ENCODE results near the gene CIZ1.
"Not testable (repeated sequence)": the region's sequence is repeated elsewhere in the genome, so short reads cannot be mapped to it uniquely, and the experiment has no call there.

Gene CIZ1

DNA sequence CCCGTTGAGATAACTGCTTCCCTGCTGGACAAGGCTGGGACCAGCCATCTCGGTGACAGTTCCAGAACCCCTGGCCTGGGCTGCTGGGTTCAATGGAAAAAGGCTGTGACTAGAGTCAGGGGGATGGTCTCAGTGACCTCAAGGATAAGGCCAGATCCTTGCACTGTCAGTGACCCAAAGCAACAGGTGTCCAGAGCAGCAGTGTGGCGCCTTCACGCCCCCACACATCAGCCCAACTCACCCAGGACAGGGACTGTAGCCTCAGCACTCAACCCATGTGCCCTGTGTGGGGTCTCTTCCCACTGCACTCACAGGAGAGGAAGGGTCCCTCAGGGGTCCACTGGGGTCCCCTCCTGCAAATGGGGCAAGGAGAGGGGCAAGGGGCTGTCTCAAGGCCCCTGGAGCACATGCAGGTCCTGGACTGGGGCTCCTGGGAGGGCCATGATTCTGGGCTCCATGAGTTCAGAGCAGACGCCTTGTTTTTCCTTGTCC is 42.8 kb downstream of the CIZ1 start:
- DNase-seq (ENCODE audit: low read depth in 2 of 3, low spot score in 2 of 3) = no peak

- DNase-seq (ENCODE audit: low read depth in 2 of 3, low spot score in 2 of 3) = no peak
These were observed 44.7 kb downstream of the CIZ1 start for GRCh38 chr9:128146591-128147120.

DNA sequence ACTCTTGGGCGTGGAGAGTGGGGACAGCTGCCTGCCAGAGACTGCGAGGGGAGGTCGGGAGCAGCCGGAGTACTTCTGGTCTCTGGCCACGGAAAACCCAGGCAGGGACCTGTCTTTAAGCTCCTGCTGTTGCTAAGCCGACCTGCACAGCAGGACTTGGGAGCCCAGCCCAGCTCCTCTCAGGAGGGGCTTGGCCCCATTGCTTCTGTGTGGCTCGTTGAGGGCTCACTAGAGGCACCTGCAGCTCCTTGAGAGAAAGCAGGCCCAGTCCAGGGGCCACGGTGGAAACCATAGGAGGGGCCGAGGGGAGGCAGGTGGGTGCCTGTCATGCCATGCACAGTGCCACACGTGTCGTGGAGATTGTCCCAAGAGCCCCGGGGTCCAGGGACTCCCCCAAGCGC is 45.4 kb downstream of the CIZ1 start:
- DNase-seq (ENCODE audit: low read depth in 2 of 3, low spot score in 2 of 3) = no peak

GRCh38 chr9:128145536-128145935 is 45.8 kb downstream of the CIZ1 start:
- DNase-seq (ENCODE audit: low read depth in 2 of 3, low spot score in 2 of 3) = no peak

DNA sequence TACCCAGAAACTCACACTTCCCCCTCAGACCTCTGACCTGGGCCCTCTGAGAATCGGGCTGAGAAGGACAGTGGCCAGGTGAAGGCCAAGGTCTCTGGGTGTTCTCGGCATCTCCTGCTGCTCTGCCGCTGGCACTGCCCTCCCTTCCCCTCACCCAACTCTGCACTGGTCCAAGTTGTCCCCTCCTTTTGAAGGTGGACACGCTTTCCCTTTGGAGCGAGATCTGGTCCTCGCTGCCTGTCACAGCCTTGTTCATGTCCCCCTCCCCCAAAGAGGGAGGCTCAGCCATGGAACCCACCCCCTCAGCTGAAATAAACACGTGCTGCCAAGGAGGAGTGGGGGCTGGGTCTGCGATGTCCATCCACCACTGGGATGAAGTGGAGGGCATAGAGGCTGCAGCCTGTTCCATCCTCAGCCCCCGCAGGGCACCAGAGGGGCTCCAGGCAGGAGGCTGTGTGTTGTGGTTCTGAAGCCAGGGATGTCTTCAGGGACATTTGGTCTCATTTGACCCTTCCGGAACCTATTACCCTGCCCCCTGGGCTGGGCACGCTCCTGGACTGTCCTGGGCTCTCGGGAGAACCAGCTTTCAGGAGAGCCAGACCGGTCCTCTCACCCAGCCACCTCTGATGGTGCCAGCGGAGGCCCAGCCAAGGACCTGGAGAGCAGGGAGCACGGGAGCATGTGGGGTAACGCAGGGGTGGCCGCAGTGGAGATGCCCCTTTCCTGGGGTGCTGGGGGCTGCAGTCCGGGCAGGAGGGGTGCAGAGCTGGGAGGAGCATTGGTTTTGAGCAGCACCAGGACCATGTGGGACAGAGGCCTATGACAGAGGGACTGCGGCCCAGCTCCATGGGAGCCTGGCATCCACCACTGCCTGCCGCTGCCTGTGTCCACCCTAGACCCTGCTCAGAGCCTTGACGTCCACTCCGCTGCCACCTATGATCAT is 46.9 kb downstream of the CIZ1 start:
- DNase-seq (ENCODE audit: low read depth in 2 of 3, low spot score in 2 of 3) = no peak

GRCh38 chr9:128143525-128144238 is 47.7 kb downstream of the CIZ1 start:
- DNase-seq (ENCODE audit: low read depth in 2 of 3, low spot score in 2 of 3) = no peak

- DNase-seq (ENCODE audit: low read depth in 2 of 3, low spot score in 2 of 3) = no peak
These were observed 48.8 kb downstream of the CIZ1 start for GRCh38 chr9:128142596-128142995.

GRCh38 chr9:128142061-128142460 is 49.3 kb downstream of the CIZ1 start:
- no peak for DNase-seq (ENCODE audit: low read depth in 2 of 3, low spot score in 2 of 3)

- no peak for DNase-seq (ENCODE audit: low read depth in 2 of 3, low spot score in 2 of 3)
These were observed 49.8 kb downstream of the CIZ1 start for GRCh38 chr9:128141604-128142003.

DNA sequence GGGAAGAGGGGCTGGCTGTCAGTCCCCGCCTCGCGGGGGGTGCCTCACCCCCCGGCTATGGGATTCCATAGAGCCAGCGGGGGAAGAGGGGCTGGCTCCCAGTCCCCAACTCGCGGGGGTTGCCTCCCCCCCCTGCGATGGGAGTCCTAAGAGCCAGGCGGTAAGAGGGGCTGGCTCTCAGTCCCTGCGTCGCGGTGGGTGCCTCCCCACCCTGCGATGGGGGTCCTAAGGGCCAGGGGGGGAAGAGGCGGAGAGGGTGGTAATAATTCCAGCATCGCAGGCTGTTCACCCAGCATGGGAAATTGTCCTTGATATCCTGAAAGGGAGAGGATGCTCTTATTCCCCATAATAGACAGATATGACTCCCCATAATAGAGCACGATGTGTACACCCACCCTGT is 51.8 kb downstream of the CIZ1 start:
- no peak for DNase-seq (ENCODE audit: low read depth in 2 of 3, low spot score in 2 of 3)

DNA sequence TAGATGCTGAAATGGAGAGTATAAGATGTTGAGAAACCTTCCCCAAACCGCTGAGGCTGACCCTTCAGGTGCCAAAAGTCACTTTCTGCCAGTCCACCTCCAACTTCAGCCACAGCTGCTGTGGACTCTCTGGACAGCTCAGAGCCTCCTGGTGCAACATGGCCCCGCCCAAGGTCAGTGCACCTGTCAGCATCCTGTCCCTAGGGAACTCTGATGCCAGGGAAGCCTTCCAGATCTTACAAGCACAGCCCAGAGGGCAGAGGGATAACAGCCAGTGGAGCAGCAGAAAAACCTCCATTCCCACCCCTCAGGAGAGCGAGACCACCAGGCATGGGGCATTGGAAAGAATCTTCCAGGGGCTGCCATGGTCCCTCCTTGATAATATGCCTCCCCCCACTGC is 53.4 kb downstream of the CIZ1 start:
- no peak for DNase-seq (ENCODE audit: low read depth in 2 of 3, low spot score in 2 of 3)

GRCh38 chr9:128136816-128137793 is 54.3 kb downstream of the CIZ1 start:
- DNase-seq (ENCODE audit: low read depth in 2 of 3, low spot score in 2 of 3) = no peak

DNA sequence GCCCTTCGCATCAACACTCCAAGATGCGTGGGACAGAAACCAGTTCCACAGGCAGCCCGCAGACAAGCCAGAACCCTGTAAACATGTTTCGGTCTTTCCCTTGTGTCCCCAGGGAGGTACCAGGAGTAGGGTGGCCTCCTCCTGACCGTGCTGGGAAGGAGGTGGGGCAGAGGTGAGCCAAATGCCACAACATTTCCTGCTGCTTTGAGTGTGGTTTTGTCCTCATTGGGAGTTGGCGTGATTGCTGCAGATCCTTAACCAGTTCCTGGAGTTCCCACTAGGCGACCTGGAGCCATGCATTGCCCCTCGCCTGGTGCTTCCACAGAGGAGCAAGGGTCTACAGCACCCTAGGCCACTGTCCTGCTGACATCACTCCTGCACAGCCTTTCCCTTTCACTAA is 55.8 kb downstream of the CIZ1 start:
- not testable (repeated sequence) for DNase-seq (ENCODE audit: low read depth in 2 of 3, low spot score in 2 of 3)

DNA sequence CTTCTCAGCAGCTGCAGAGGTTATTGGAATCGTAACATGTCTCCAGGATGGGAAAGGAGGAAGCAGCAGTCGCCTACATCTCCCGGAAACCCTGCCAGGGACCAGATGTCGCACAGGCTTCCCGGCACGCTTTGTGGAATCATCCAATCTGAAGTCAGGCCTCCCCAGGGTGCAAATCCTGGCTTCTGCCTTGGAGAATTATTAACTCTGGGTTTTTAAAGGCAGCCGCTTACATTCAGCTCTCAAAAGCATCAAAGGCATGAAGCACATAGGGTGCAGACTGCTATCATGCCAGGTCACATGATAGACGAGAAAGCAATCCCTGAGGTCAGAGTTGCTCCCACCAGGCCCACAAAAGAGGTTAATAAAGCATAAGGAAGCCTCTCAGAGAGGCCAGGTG is 59.2 kb downstream of the CIZ1 start:
- DNase-seq (ENCODE audit: low read depth in 2 of 3, low spot score in 2 of 3) = not testable (repeated sequence)

GRCh38 chr9:128131346-128131745 is 60.0 kb downstream of the CIZ1 start:
- not testable (repeated sequence) for DNase-seq (ENCODE audit: low read depth in 2 of 3, low spot score in 2 of 3)

GRCh38 chr9:128130651-128131050 is 60.7 kb downstream of the CIZ1 start:
- DNase-seq (ENCODE audit: low read depth in 2 of 3, low spot score in 2 of 3) = not testable (repeated sequence)

- not testable (repeated sequence) for DNase-seq (ENCODE audit: low read depth in 2 of 3, low spot score in 2 of 3)
These were observed 61.3 kb downstream of the CIZ1 start for GRCh38 chr9:128129976-128130590.

DNA sequence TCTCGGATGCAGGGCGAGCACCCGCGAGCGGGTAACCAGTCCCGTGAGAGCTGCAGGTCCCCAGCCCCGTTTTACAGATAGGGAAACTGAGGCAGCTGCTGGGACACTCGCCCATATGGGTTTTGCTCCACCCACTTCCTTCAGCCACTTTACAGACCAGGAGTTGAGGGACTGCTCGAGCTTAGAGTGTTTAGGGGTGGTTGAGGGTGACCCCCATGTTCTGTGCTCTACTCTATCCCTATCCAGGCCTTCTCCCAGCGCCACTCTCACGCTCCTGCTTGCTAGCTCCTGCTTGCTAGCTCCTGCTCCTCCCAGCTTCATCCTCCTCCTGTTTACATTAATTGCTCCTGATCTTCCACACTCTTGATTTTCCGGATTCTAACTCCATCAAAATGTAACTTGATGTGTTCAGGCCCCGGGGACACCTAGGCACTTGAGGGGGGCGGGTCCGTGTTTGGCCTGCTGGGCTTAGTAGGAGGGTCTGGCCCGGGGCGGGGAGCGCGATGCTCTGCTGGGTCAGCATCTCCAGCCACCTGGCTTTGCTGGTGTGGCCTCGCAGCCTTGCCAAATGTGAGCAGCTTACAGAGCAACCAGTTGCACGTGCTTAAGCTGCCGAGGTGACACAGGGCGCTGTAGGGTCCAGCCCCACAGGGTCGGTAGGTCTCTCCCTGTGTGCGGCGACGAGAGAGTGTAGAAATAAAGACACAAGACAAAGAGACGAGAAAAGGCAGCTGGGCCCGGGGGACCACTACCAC is 62.4 kb downstream of the CIZ1 start:
- DNase-seq (ENCODE audit: low read depth in 2 of 3, low spot score in 2 of 3) = no peak

Data from activated CD8-positive, alpha-beta memory T cell treated with anti-CD3 and anti-CD28 coated beads for 48 hours (primary cell).